GM23248 (cell line): ENCODE measurements around the gene TRIM9.

Experiments
- EZH2 ChIP-seq: fragments of 200-600 bp; sonication (generic); IDR thresholded peaks from 2 replicates; pipeline ENCODE4 v1.6.1; 2018; ENCODE audit warnings: antibody characterized with exemption, mild to moderate bottlenecking; ENCODE audit not compliant: insufficient read depth, poor library complexity, severe bottlenecking
- EZH2phosphoT487 ChIP-seq: fragments of 200-600 bp; sonication (generic); IDR thresholded peaks from 2 replicates; pipeline ENCODE4 v1.6.1; 2018; ENCODE audit warnings: antibody characterized with exemption, moderate library complexity, mild to moderate bottlenecking, low read depth; ENCODE audit not compliant: insufficient read depth

- no peak for TF ChIP-seq EZH2phosphoT487
- TF ChIP-seq EZH2 = no peak
These were observed 70.5 kb downstream of the TRIM9 start for GRCh38 chr14:51024377-51024776.
